H9 (cell line): ENCODE measurements around the gene PTPRK. TPM values are rescaled to one million over a fixed set of nuclear protein-coding genes. Genes with fewer than 3 reads are reported as not detected.

Source experiments
- DNase-seq: peaks from one replicate; pipeline ENCODE4 v3.0.0-alpha.2; 2017
- H2AFZ ChIP-seq: one replicate; pipeline ENCODE4 v1.6.1; 2013; ENCODE audit warnings: mild to moderate bottlenecking, low read length, control low read depth, moderate library complexity
- H2AK5ac ChIP-seq: 2 replicates; pipeline ENCODE4 v1.6.1; 2013; ENCODE audit warnings: low read length, control low read depth, mixed read lengths; ENCODE audit not compliant: insufficient read length
- H2BK120ac ChIP-seq: one replicate; pipeline ENCODE4 v1.6.1; 2013; ENCODE audit warnings: low read depth, mild to moderate bottlenecking, low read length, control low read depth, inconsistent platforms; ENCODE audit not compliant: poor library complexity, severe bottlenecking
- H2BK12ac ChIP-seq: 2 replicates; pipeline ENCODE4 v1.6.1; 2013; ENCODE audit warnings: low read length, control low read depth, mixed read lengths, low read depth; ENCODE audit not compliant: insufficient read length
- H2BK15ac ChIP-seq: 2 replicates; pipeline ENCODE4 v1.6.1; 2013; ENCODE audit warnings: low read depth, low read length, control low read depth
- H2BK20ac ChIP-seq: one replicate; pipeline ENCODE4 v1.6.1; 2013; ENCODE audit warnings: low read depth, mild to moderate bottlenecking, low read length, control low read depth, inconsistent platforms; ENCODE audit not compliant: poor library complexity, severe bottlenecking
- H2BK5ac ChIP-seq: 2 replicates; pipeline ENCODE4 v1.6.1; 2013; ENCODE audit warnings: low read length, control low read depth, mixed read lengths; ENCODE audit not compliant: insufficient read length
- H3K14ac ChIP-seq: 2 replicates; pipeline ENCODE4 v1.6.1; 2013; ENCODE audit warnings: low read length, control low read depth; ENCODE audit not compliant: insufficient read depth
- H3K18ac ChIP-seq: 2 replicates; pipeline ENCODE4 v1.6.1; 2013; ENCODE audit warnings: low read depth, mild to moderate bottlenecking, mixed read lengths, low read length, control low read depth; ENCODE audit not compliant: insufficient read length
- H3K23ac ChIP-seq: 2 replicates; pipeline ENCODE4 v1.6.1; 2013; ENCODE audit warnings: low read length, control low read depth, mixed read lengths, low read depth; ENCODE audit not compliant: insufficient read length
- H3K23me2 ChIP-seq: 2 replicates; pipeline ENCODE4 v1.6.1; 2013; ENCODE audit warnings: low read depth, mild to moderate bottlenecking, mixed read lengths, low read length, control low read depth; ENCODE audit not compliant: insufficient read length, poor library complexity, severe bottlenecking
- H3K27ac ChIP-seq: 2 replicates; pipeline ENCODE4 v1.5.1; 2013; ENCODE audit warnings: low read length, control low read depth, mixed read lengths, low read depth; ENCODE audit not compliant: insufficient read length
- H3K27me3 ChIP-seq: 2 replicates; pipeline ENCODE4 v1.6.1; 2013; ENCODE audit warnings: low read length, control low read depth, inconsistent platforms; ENCODE audit not compliant: insufficient read depth
- H3K4ac ChIP-seq: 2 replicates; pipeline ENCODE4 v1.6.1; 2013; ENCODE audit warnings: low read depth, mild to moderate bottlenecking, control low read depth, inconsistent platforms, low read length, moderate library complexity
- H3K4me1 ChIP-seq: 2 replicates; pipeline ENCODE4 v1.6.1; 2013; ENCODE audit warnings: low read length, control low read depth, inconsistent platforms; ENCODE audit not compliant: insufficient read depth
- H3K4me2 ChIP-seq: 2 replicates; pipeline ENCODE4 v1.6.1; 2013; ENCODE audit warnings: low read length, control low read depth, mixed read lengths; ENCODE audit not compliant: insufficient read length, insufficient read depth
- H3K56ac ChIP-seq: 2 replicates; pipeline ENCODE4 v1.6.1; 2013; ENCODE audit warnings: low read depth, mild to moderate bottlenecking, mixed read lengths, low read length, control low read depth; ENCODE audit not compliant: insufficient read length
- H3K79me1 ChIP-seq: 2 replicates; pipeline ENCODE4 v1.6.1; 2013; ENCODE audit warnings: low read depth, mild to moderate bottlenecking, moderate library complexity, low read length, control low read depth, inconsistent platforms; ENCODE audit not compliant: insufficient read depth, poor library complexity, severe bottlenecking
- H3K79me2 ChIP-seq: 2 replicates; pipeline ENCODE4 v1.6.1; 2013; ENCODE audit warnings: low read length, control low read depth, inconsistent platforms; ENCODE audit not compliant: insufficient read depth
- H3K9ac ChIP-seq: 2 replicates; pipeline ENCODE4 v1.6.1; 2013; ENCODE audit warnings: low read length, control low read depth, mixed read lengths; ENCODE audit not compliant: insufficient read length; ENCODE audit errors: extremely low read depth
- H3K9me3 ChIP-seq: one replicate; pipeline ENCODE4 v1.6.1; 2013; ENCODE audit warnings: low read depth, low read length, inconsistent platforms; ENCODE audit not compliant: control insufficient read depth
- H3T11ph ChIP-seq: one replicate; pipeline ENCODE4 v1.6.1; 2013; ENCODE audit warnings: mild to moderate bottlenecking, low read length, control low read depth, inconsistent platforms
- H4K20me1 ChIP-seq: one replicate; pipeline ENCODE4 v1.6.1; 2013; ENCODE audit not compliant: control insufficient read depth, insufficient read length, insufficient read depth
- H4K5ac ChIP-seq: 2 replicates; pipeline ENCODE4 v1.6.1; 2013; ENCODE audit warnings: low read depth, mild to moderate bottlenecking, mixed read lengths, low read length, control low read depth; ENCODE audit not compliant: insufficient read length
- H4K8ac ChIP-seq: replicated peaks from 2 replicates; pipeline ENCODE4 v1.6.1; 2013; ENCODE audit warnings: low read length, control low read depth, mixed read lengths, low read depth; ENCODE audit not compliant: insufficient read length
- H4K91ac ChIP-seq: 2 replicates; pipeline ENCODE4 v1.6.1; 2013; ENCODE audit warnings: low read depth, mild to moderate bottlenecking, moderate library complexity, mixed read lengths, low read length, control low read depth; ENCODE audit not compliant: insufficient read length
- H3K27ac Mint-ChIP-seq, 3 experiments: 2 replicates in 2 of 3; 3 replicates in 1 of 3; pipeline ENCODE4 v1.8.0; 2020 to 2021; ENCODE audit warnings: mixed read lengths in 3 of 3, mild to moderate bottlenecking in 1 of 3, moderate library complexity in 1 of 3
- H3K27me3 Mint-ChIP-seq: 2 replicates; pipeline ENCODE4 v1.8.0; 2021; ENCODE audit warnings: low read depth, mild to moderate bottlenecking, moderate library complexity, mixed read lengths
- H3K36me3 Mint-ChIP-seq, 3 experiments: 2 replicates in 2 of 3; 3 replicates in 1 of 3; pipeline ENCODE4 v1.8.0; 2020 to 2021; ENCODE audit warnings: low read depth in 3 of 3, mixed read lengths in 3 of 3; ENCODE audit not compliant: insufficient read depth in 1 of 3
- H3K4me1 Mint-ChIP-seq, 2 experiments: 2 replicates each; pipeline ENCODE4 v1.8.0; 2020; ENCODE audit warnings: mixed read lengths in 2 of 2
- H3K4me3 Mint-ChIP-seq, 2 experiments: 2 replicates in 1 of 2; 3 replicates in 1 of 2; pipeline ENCODE4 v1.8.0; 2020 to 2021; ENCODE audit warnings: mild to moderate bottlenecking in 2 of 2, mixed read lengths in 2 of 2, moderate library complexity in 1 of 2
- H3K9me3 Mint-ChIP-seq, 2 experiments: 2 replicates in 1 of 2; 3 replicates in 1 of 2; pipeline ENCODE4 v1.8.0; 2020; ENCODE audit warnings: mild to moderate bottlenecking in 2 of 2, mixed read lengths in 2 of 2, moderate library complexity in 1 of 2
- CTCF ChIP-seq: fragments of 200-600 bp; sonication (generic); conservative IDR thresholded peaks from 3 replicates; pipeline ENCODE4 v1.8.0; 2021; ENCODE audit warnings: antibody characterized with exemption, mild to moderate bottlenecking
- total RNA-seq: library from RNA; stranded (reverse); gene quantifications from 2 replicates; pipeline ENCODE4 v1.2.1, GENCODE V29; 2021

PTPRK gene
- total RNA-seq, 1 experiment from 2014 or later: 47.9 TPM

DNA sequence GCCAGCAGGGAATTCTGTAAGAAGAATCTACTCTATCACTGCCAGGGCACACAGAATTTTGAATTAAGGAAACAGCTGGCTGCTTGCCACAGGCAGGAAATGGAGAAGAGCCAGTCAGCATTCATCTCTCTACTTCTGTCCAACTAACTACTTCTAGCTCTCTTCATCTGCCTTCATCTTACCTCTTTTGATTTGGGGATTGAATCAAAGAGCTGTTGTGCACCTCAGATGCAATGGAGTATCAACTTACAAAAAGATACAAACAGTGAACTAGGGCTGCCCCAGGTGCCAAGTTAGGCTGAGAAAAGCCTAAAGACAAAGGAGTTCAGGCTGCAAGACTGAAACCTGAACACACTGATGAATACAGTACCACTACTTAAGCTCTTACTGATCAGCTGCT, 82.0 kb downstream of the PTPRK start:
- H3K56ac ChIP-seq: no peak overlapping the region
- no peak overlapping the region for H4K8ac ChIP-seq
- no peak overlapping the region for H2AFZ ChIP-seq
- H2BK15ac ChIP-seq: no peak overlapping the region
- H3K23ac ChIP-seq: no peak overlapping the region
- no peak overlapping the region for H4K5ac ChIP-seq
- H3T11ph ChIP-seq: no peak overlapping the region
- no peak overlapping the region for H3K14ac ChIP-seq
- no peak overlapping the region for H3K4ac ChIP-seq
- H3K36me3 Mint-ChIP-seq: no peaks in the 10 kb centered on the region; a peak in 1 of 7 replicates
- H4K20me1 ChIP-seq: no peaks in the 10 kb centered on the region
- TF ChIP-seq CTCF: no peak
- H2BK12ac ChIP-seq: no peak overlapping the region
- H3K4me2 ChIP-seq: no peak overlapping the region
- H3K27ac Mint-ChIP-seq: peak overlapping the region; percentile 42 to 88 (median 76); a peak in 3 of 7 replicates
- H2BK120ac ChIP-seq: no peak overlapping the region
- H3K23me2 ChIP-seq: no peaks in the 10 kb centered on the region
- H2BK5ac ChIP-seq: no peak overlapping the region
- no peak overlapping the region for H3K27ac ChIP-seq
- H3K4me1 ChIP-seq: peaks cover 11% of the 10 kb centered on the region; the same call in 1 of the 2 replicates
- no peak overlapping the region for H3K9ac ChIP-seq
- no peak overlapping the region for H3K4me3 Mint-ChIP-seq
- H3K79me2 ChIP-seq: no peaks in the 10 kb centered on the region; the same call in 1 of the 2 replicates
- H2AK5ac ChIP-seq: no peak overlapping the region
- no peaks in the 10 kb centered on the region for H3K27me3 ChIP-seq
- H3K9me3 ChIP-seq: no peaks in the 10 kb centered on the region
- H3K9me3 Mint-ChIP-seq: no peaks in the 10 kb centered on the region
- H3K4me1 Mint-ChIP-seq: peaks cover 52 to 63% of the 10 kb centered on the region in 2 experiments
- H2BK20ac ChIP-seq: no peak overlapping the region
- no peaks in the 10 kb centered on the region for H3K27me3 Mint-ChIP-seq
- no peak overlapping the region for H3K18ac ChIP-seq
- no peaks in the 10 kb centered on the region for H3K79me1 ChIP-seq
- H4K91ac ChIP-seq: no peak overlapping the region
- DNase-seq: no peak
